Smooth muscle cell (in vitro differentiated cells): ENCODE data around the gene CYP2B6. TPM values are rescaled to one million over a fixed set of nuclear protein-coding genes. Genes with fewer than 3 reads are reported as not detected.
"Not testable (repeated sequence)": the region's sequence is repeated elsewhere in the genome, so short reads cannot be mapped to it uniquely, and the experiment has no call there.

ENCODE experiments used
- DNase-seq: peaks from one replicate; lab custom pipeline; 2025; ENCODE audit not compliant: unreplicated experiment; lab: John Stamatoyannopoulos, UW
- H2AFZ ChIP-seq: fragments of 200-600 bp; sonication (generic); 2 replicates; pipeline ENCODE4 v1.6.0; 2016; ENCODE audit warnings: antibody characterized with exemption, low read depth, mild to moderate bottlenecking
- H3F3A ChIP-seq: fragments of 200-600 bp; sonication (generic); 2 replicates; pipeline ENCODE4 v1.6.0; 2017; ENCODE audit warnings: antibody characterized with exemption, low read depth
- H3K27ac ChIP-seq: fragments of 200-600 bp; sonication (generic); 2 replicates; pipeline ENCODE4 v1.5.1; 2016; ENCODE audit warnings: low read depth, mild to moderate bottlenecking
- H3K27me3 ChIP-seq: fragments of 200-600 bp; sonication (generic); 2 replicates; pipeline ENCODE4 v1.6.1; 2016; ENCODE audit warnings: low read depth, mild to moderate bottlenecking
- H3K36me3 ChIP-seq: fragments of 200-600 bp; sonication (generic); 2 replicates; pipeline ENCODE4 v1.5.1; 2016; ENCODE audit warnings: low read depth
- H3K4me1 ChIP-seq: fragments of 200-600 bp; sonication (generic); 2 replicates; pipeline ENCODE4 v1.5.1; 2016; ENCODE audit warnings: low read depth
- H3K4me2 ChIP-seq: fragments of 200-600 bp; sonication (generic); 2 replicates; pipeline ENCODE4 v1.6.0; 2016; ENCODE audit warnings: mild to moderate bottlenecking
- H3K4me3 ChIP-seq: fragments of 200-600 bp; sonication (generic); 2 replicates; pipeline ENCODE4 v1.5.1; 2016; ENCODE audit warnings: mild to moderate bottlenecking
- H3K79me2 ChIP-seq: fragments of 200-600 bp; sonication (generic); 2 replicates; pipeline ENCODE4 v1.6.0; 2016; ENCODE audit warnings: low read depth, mild to moderate bottlenecking
- H3K9ac ChIP-seq: fragments of 200-600 bp; sonication (generic); 2 replicates; pipeline ENCODE4 v1.6.0; 2016; ENCODE audit warnings: low read depth
- H3K9me3 ChIP-seq: fragments of 200-600 bp; sonication (generic); replicated peaks from 2 replicates; pipeline ENCODE4 v1.5.1; 2016; ENCODE audit warnings: low read depth
- H4K20me1 ChIP-seq: fragments of 200-600 bp; sonication (generic); 2 replicates; pipeline ENCODE4 v1.6.0; 2016; ENCODE audit warnings: low read depth
- WGBS: methylation state at CpG from one replicate; pipeline ENCODE4 v1.1.7; 2016; ENCODE audit warnings: low lambda C conversion rate; 5-methylcytosine and 5-hydroxymethylcytosine counted together
- polyA plus RNA-seq: library from polyadenylated mRNA; unstranded; fragments of >200 nt; fragmentation: Nextera tagmentation; extraction: Ambion mirVana; gene quantifications from 2 replicates; pipeline ENCODE4 v1.2.1, GENCODE V29; 2016
- total RNA-seq: library from RNA; depleted of rRNA; stranded (reverse); fragments of >200 nt; gene quantifications from 2 replicates; pipeline ENCODE4 v1.2.3, GENCODE V29; 2014
- TF ChIP-seq, protein P1 (sequence below): fragments of 200-600 bp; sonication (generic); IDR thresholded peaks from 2 replicates; pipeline ENCODE4 v1.5.1; 2017; ENCODE audit warnings: borderline replicate concordance, mild to moderate bottlenecking, antibody characterized with exemption; ENCODE audit not compliant: insufficient read depth, poor library complexity, severe bottlenecking

CYP2B6 gene
- total and polyA plus RNA-seq, 2 experiments from 2014 or later, result not detected

DNA sequence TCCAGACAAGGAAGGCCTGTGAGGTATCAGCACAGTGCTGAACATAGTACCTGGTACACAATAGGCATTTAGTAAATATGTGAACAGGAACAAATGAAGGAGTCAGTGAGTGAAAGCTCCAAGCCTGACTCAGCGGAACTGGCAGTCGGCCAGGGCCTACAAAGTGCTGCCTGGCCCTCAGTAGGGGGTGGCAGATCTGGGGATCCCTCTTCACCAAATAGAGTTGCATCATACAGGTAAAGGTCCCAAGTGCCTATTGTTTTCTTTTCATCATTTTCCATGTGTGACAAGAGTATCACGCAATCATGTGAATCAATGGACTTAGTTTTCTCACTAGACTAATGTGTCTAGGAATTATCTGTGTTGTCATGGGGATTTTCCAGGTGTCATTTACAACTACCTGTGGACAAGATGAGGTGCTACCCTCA, 9.2 kb downstream of the CYP2B6 start:
- H3F3A ChIP-seq, result no peaks in the 10 kb centered on the region
- no peaks in the 10 kb centered on the region for H3K79me2 ChIP-seq
- no peak for DNase-seq
- H3K9ac ChIP-seq, result no peak overlapping the region
- no peaks in the 10 kb centered on the region for H3K27me3 ChIP-seq
- H3K36me3 ChIP-seq, result no peaks in the 10 kb centered on the region
- WGBS, result 96% methylated on average over 3 of the region's 3 CpGs
- TF ChIP-seq, protein P1, sequence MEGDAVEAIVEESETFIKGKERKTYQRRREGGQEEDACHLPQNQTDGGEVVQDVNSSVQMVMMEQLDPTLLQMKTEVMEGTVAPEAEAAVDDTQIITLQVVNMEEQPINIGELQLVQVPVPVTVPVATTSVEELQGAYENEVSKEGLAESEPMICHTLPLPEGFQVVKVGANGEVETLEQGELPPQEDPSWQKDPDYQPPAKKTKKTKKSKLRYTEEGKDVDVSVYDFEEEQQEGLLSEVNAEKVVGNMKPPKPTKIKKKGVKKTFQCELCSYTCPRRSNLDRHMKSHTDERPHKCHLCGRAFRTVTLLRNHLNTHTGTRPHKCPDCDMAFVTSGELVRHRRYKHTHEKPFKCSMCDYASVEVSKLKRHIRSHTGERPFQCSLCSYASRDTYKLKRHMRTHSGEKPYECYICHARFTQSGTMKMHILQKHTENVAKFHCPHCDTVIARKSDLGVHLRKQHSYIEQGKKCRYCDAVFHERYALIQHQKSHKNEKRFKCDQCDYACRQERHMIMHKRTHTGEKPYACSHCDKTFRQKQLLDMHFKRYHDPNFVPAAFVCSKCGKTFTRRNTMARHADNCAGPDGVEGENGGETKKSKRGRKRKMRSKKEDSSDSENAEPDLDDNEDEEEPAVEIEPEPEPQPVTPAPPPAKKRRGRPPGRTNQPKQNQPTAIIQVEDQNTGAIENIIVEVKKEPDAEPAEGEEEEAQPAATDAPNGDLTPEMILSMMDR, result no peak
- no peak overlapping the region for H3K4me3 ChIP-seq
- no peaks in the 10 kb centered on the region for H4K20me1 ChIP-seq
- H3K27ac ChIP-seq, result no peak overlapping the region
- no peak overlapping the region for H2AFZ ChIP-seq
- no peaks in the 10 kb centered on the region for H3K9me3 ChIP-seq
- H3K4me2 ChIP-seq, result no peak overlapping the region
- H3K4me1 ChIP-seq, result no peaks in the 10 kb centered on the region

DNA sequence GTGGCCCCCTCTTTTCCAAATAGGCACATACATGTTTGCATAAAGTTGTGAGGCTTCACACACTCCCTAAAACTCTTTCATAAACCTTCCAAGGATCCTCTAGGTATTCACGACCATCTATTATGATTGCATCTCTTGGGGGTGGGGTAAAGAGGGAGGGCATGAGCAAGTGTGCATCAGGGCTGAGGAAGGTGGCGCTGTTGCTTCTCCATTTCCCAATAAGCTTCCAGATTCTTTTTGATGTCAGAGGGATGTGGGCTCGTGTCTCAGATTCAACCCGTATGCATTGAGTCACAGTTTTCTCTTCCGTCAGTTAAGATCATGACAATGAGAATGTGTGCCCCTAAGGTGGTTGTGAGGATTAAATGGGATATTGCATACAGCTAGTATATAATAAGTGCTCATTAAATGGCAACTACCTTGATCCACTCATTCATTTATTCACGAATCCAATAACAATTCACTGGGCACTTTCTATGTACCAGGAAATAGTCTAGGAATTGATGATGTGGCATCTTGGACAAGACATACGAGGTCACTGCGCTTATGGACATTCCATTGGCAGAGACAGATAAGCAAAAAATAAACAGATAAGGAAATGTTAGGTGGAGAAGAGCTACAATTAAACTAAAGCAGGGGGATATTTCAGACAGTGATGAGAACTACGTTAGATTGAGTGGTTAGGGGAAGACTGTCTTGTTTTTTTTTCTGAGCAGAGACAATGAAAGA, 10.3 kb downstream of the CYP2B6 start:
- no peaks in the 10 kb centered on the region for H3K27me3 ChIP-seq
- no peaks in the 10 kb centered on the region for H3K79me2 ChIP-seq
- H3K4me1 ChIP-seq, result no peaks in the 10 kb centered on the region
- DNase-seq, result no peak
- no peak overlapping the region for H3K4me3 ChIP-seq
- H3K4me2 ChIP-seq, result no peak overlapping the region
- no peaks in the 10 kb centered on the region for H4K20me1 ChIP-seq
- no peaks in the 10 kb centered on the region for H3K9me3 ChIP-seq
- TF ChIP-seq, protein P1, result no peak
- WGBS, result 88% methylated on average over 9 of the region's 9 CpGs
- H3F3A ChIP-seq, result no peaks in the 10 kb centered on the region
- H3K9ac ChIP-seq, result no peak overlapping the region
- no peak overlapping the region for H2AFZ ChIP-seq
- H3K36me3 ChIP-seq, result no peaks in the 10 kb centered on the region
- H3K27ac ChIP-seq, result no peak overlapping the region

DNA sequence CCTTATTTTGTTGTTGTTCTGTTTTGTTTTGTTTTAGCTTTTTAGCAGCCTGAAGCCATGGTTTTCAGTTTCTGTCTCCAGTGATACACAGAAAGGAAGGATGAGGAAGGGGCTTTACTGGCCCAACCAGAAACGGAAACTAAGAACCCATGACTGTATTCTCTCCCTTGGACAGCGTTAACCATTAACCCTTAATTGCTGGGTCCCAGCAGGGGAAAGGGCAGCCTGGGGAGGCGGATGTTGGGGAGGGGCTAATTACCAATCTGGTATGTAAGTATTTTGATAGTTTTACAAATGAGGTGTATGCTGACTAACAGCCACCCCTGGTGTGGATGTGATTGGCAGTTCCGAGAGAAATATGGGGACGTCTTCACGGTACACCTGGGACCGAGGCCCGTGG, 12.6 kb downstream of the CYP2B6 start:
- not testable (repeated sequence) for H3K4me1 ChIP-seq, H3K27me3 ChIP-seq, DNase-seq, H3K4me2 ChIP-seq, H3K9ac ChIP-seq, H3K9me3 ChIP-seq, H2AFZ ChIP-seq, H3K79me2 ChIP-seq, H3K36me3 ChIP-seq, H3K27ac ChIP-seq, H3K4me3 ChIP-seq, H3F3A ChIP-seq, H4K20me1 ChIP-seq
- 60% methylated on average over 7 of the region's 8 CpGs for WGBS

DNA sequence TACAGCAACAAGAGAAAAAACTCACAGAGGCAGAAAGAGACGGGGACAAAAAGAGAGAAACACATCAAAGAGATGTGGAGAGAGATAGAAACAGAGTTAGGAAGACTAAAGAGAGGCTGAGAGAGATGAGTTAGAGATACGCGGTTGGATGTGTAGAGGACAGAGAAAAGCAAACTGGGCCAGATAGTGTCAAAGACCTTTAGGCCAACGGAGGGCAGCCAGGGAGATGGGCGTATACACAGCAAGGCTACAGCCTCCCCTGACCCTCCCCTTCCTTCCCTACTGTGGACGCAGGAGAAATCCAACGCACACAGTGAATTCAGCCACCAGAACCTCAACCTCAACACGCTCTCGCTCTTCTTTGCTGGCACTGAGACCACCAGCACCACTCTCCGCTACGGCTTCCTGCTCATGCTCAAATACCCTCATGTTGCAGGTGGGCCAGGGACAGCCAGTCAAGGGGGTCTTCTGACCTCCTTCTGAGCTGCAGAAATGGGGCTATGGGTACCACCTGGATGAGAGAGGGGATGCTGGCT, 18.7 kb downstream of the CYP2B6 start:
- Histone ChIP-seq H3K9me3 (no peaks in the 10 kb centered on the region), H4K20me1 (no peaks in the 10 kb centered on the region), H3K27ac (no peak overlapping the region), H3K4me1 (no peaks in the 10 kb centered on the region), H3K79me2 (no peaks in the 10 kb centered on the region), H3K4me3 (no peak overlapping the region), H3K4me2 (no peak overlapping the region), H2AFZ (no peak overlapping the region), H3F3A (no peaks in the 10 kb centered on the region), H3K36me3 (no peaks in the 10 kb centered on the region), H3K9ac (no peak overlapping the region), H3K27me3 (no peaks in the 10 kb centered on the region)
- no peak for DNase-seq
- TF ChIP-seq, protein P1, result no peak
- 93% methylated on average over 11 of the region's 11 CpGs for WGBS
